GM19238 (cell line): ENCODE data around the gene MTRFR.

ENCODE experiments used
- DNase-seq: peaks from one replicate; pipeline ENCODE4 v3.0.0; 2011; ENCODE audit warnings: low spot score; ENCODE audit not compliant: insufficient read length

MTRFR gene

GRCh38 chr12:123270214-123271000 lies 37.2 kb downstream of the MTRFR start:
- no peak for DNase-seq

GRCh38 chr12:123271001-123271668 lies 37.9 kb downstream of the MTRFR start:
- DNase-seq = peak; percentile 86

GRCh38 chr12:123273166-123273565 lies 39.9 kb downstream of the MTRFR start:
- DNase-seq = no peak

- DNase-seq = peak; percentile 46
Observed at GRCh38 chr12:123278101-123278627, 44.9 kb downstream of the MTRFR start.

GRCh38 chr12:123280971-123281370 lies 47.7 kb downstream of the MTRFR start:
- DNase-seq = no peak

GRCh38 chr12:123282111-123282510 lies 48.9 kb downstream of the MTRFR start:
- no peak for DNase-seq

GRCh38 chr12:123283461-123283860 lies 50.2 kb downstream of the MTRFR start:
- no peak for DNase-seq

GRCh38 chr12:123284669-123285068 lies 51.4 kb downstream of the MTRFR start:
- DNase-seq = no peak

- no peak for DNase-seq
Observed at GRCh38 chr12:123286652-123287373, 53.6 kb downstream of the MTRFR start.

GRCh38 chr12:123288751-123289346 lies 55.6 kb downstream of the MTRFR start:
- no peak for DNase-seq

GRCh38 chr12:123289911-123290310 lies 56.7 kb downstream of the MTRFR start:
- no peak for DNase-seq

GRCh38 chr12:123293178-123293760 lies 60.0 kb downstream of the MTRFR start:
- no peak for DNase-seq

GRCh38 chr12:123305136-123305535 lies 71.9 kb downstream of the MTRFR start:
- no peak for DNase-seq

- no peak for DNase-seq
Observed at GRCh38 chr12:123306200-123306599, 73.0 kb downstream of the MTRFR start.
